HCT116 (cell line): ENCODE results near the gene RGS11. TPM values are rescaled to one million over a fixed set of nuclear protein-coding genes. Genes with fewer than 3 reads are reported as not detected.

Source experiments
- ATAC-seq: fragments of 200-7000 bp; cut with Tn5 transposase; 2 replicates; pipeline ENCODE4 v1.9.1; 2020; ENCODE audit warnings: mild to moderate bottlenecking, moderate library complexity
- BruUV-seq: library from RNA; stranded (reverse); fragments of 400-500 nt; replicated peaks from 2 replicates; lab custom pipeline; 2021; lab: Mats Ljungman, UMichigan
- CTCF ChIA-PET: fragments of 300-600 bp; sonication (Branson Sonifier 250); formaldehyde crosslinking; loops from one replicate; lab custom pipeline; 2021; ENCODE audit warnings: antibody characterized with exemption; lab: Charles Lee
- POLR2A ChIA-PET: fragments of 300-600, 350-600 bp; sonication (Branson Sonifier 250); formaldehyde crosslinking; loops from one replicate; lab custom pipeline; 2021; ENCODE audit warnings: antibody characterized with exemption; lab: Charles Lee
- RAD21 ChIA-PET, 2 experiments: fragments of 300-600 bp; sonication (Branson Sonifier 250); formaldehyde crosslinking; loops; one replicate each; lab custom pipeline; 2023; ENCODE audit warnings: low total read pairs in 2 of 2; ENCODE audit not compliant: uncharacterized antibody in 2 of 2, unreplicated experiment in 2 of 2, low non-redundant PET in 1 of 2; lab: Charles Lee
- DNase-seq: peaks from one replicate; pipeline ENCODE4 v3.0.0-alpha.2; 2010; ENCODE audit warnings: low read depth, low spot score
- H2AFZ ChIP-seq: fragments of 200-600 bp; shearing (Covaris generic), sonication (generic); 2 replicates; pipeline ENCODE4 v1.6.1; 2017; ENCODE audit warnings: low read depth, mixed run types, mixed read lengths, antibody characterized with exemption, low read length; ENCODE audit not compliant: poor library complexity, severe bottlenecking
- H3K27ac ChIP-seq: 2 replicates; pipeline ENCODE4 v1.5.1; 2012; ENCODE audit warnings: low read depth, low read length
- H3K27me3 ChIP-seq: fragments of 200-600 bp; sonication (generic); 2 replicates; pipeline ENCODE4 v1.6.1; 2016; ENCODE audit warnings: mixed run types, low read length, mixed read lengths; ENCODE audit not compliant: insufficient read depth
- H3K36me3 ChIP-seq, 2 experiments: fragments of 200-500 bp in 1 of 2; fragments of 200-600 bp in 1 of 2; sonication (Bioruptor generic) in 1 of 2; sonication (generic) in 1 of 2; 2 replicates each; pipeline versions ENCODE4 v1.5.1 to v1.6.1; 2014 to 2016; ENCODE audit warnings: low read length in 2 of 2, inconsistent platforms in 1 of 2, mixed read lengths in 1 of 2, mixed run types in 1 of 2; ENCODE audit not compliant: insufficient read depth in 2 of 2, control insufficient read depth in 1 of 2
- H3K4me1 ChIP-seq, 2 experiments: fragments of 200-600 bp in 1 of 2; sonication (generic) in 1 of 2; 2 replicates each; pipeline versions ENCODE4 v1.5.1 to v1.6.1; 2012 to 2017; ENCODE audit warnings: low read length in 2 of 2, inconsistent platforms in 1 of 2, mild to moderate bottlenecking in 1 of 2, mixed read lengths in 1 of 2, mixed run types in 1 of 2, moderate library complexity in 1 of 2; ENCODE audit not compliant: insufficient read depth in 2 of 2, control insufficient read depth in 1 of 2
- H3K4me2 ChIP-seq: fragments of 200-600 bp; sonication (generic); 2 replicates; pipeline ENCODE4 v1.6.1; 2017; ENCODE audit warnings: mixed run types, low read length, mixed read lengths
- H3K4me3 ChIP-seq, 2 experiments: fragments of 200-600 bp in 1 of 2; sonication (generic) in 1 of 2; replicated peaks in 1 of 2; 2 replicates each; pipeline ENCODE4 v1.5.1; 2011 to 2016; ENCODE audit warnings: low read length in 2 of 2, control low read depth in 1 of 2, low read depth in 1 of 2, mild to moderate bottlenecking in 1 of 2, mixed read lengths in 1 of 2, mixed run types in 1 of 2
- H3K79me2 ChIP-seq: fragments of 200-600 bp; sonication (generic); 2 replicates; pipeline ENCODE4 v1.6.1; 2017; ENCODE audit warnings: mild to moderate bottlenecking, mixed run types, low read length, moderate library complexity, mixed read lengths; ENCODE audit not compliant: insufficient read depth
- H3K9ac ChIP-seq: fragments of 200-600 bp; sonication (generic); 2 replicates; pipeline ENCODE4 v1.6.1; 2016; ENCODE audit warnings: low read length, mixed read lengths
- H3K9me2 ChIP-seq: fragments of 200-600 bp; sonication (generic), shearing (Covaris generic); 2 replicates; pipeline ENCODE4 v1.6.1; 2017; ENCODE audit warnings: mixed run types, mild to moderate bottlenecking, moderate library complexity; ENCODE audit not compliant: insufficient read depth
- H3K9me3 ChIP-seq, 2 experiments: fragments of 200-500 bp in 1 of 2; fragments of 200-600 bp in 1 of 2; sonication (Bioruptor generic) in 1 of 2; sonication (generic) in 1 of 2; 2 replicates each; pipeline ENCODE4 v1.6.1; 2014 to 2017; ENCODE audit warnings: low read length in 2 of 2, mixed read lengths in 2 of 2, inconsistent platforms in 1 of 2, low read depth in 1 of 2, mild to moderate bottlenecking in 1 of 2, mixed run types in 1 of 2, moderate library complexity in 1 of 2; ENCODE audit not compliant: control insufficient read depth in 1 of 2, insufficient read depth in 1 of 2
- H4K20me1 ChIP-seq: fragments of 200-600 bp; sonication (generic), shearing (Covaris generic); 2 replicates; pipeline ENCODE4 v1.6.1; 2017; ENCODE audit warnings: mixed run types, mild to moderate bottlenecking, moderate library complexity; ENCODE audit not compliant: insufficient read depth
- ATF3 ChIP-seq: IDR thresholded peaks from 2 replicates; pipeline ENCODE4 v1.6.1; 2012
- CBX3 ChIP-seq: IDR thresholded peaks from 2 replicates; pipeline ENCODE4 v1.6.1; 2012; ENCODE audit warnings: low read depth
- CEBPB ChIP-seq: IDR thresholded peaks from 2 replicates; pipeline ENCODE4 v1.6.1; 2012; ENCODE audit warnings: low read depth
- CTCF ChIP-seq, 3 experiments: fragments of 200-600 bp in 1 of 3; sonication (generic) in 1 of 3; IDR thresholded peaks in 2 of 3; conservative IDR thresholded peaks in 1 of 3; 2 replicates each; pipeline ENCODE4 v1.5.1; 2012 to 2017; ENCODE audit warnings: low read depth in 2 of 3, low read length in 2 of 3, antibody characterized with exemption in 1 of 3, borderline replicate concordance in 1 of 3, control low read depth in 1 of 3, mild to moderate bottlenecking in 1 of 3, mixed read lengths in 1 of 3, mixed run types in 1 of 3, moderate library complexity in 1 of 3; ENCODE audit not compliant: insufficient read depth in 1 of 3
- ELF1 ChIP-seq: IDR thresholded peaks from 2 replicates; pipeline ENCODE4 v1.6.1; 2012; ENCODE audit warnings: low read depth, borderline replicate concordance
- EZH2 ChIP-seq: fragments of 200-600 bp; sonication (generic); IDR thresholded peaks from 2 replicates; pipeline ENCODE4 v1.6.1; 2017; ENCODE audit warnings: antibody characterized with exemption, mixed run types
- EZH2phosphoT487 ChIP-seq: fragments of 200-600 bp; IDR thresholded peaks from 2 replicates; pipeline ENCODE4 v1.6.1; 2018; ENCODE audit warnings: antibody characterized with exemption, borderline replicate concordance
- FOSL1 ChIP-seq: IDR thresholded peaks from 2 replicates; pipeline ENCODE4 v1.6.1; 2012; ENCODE audit warnings: low read depth
- JUND ChIP-seq: IDR thresholded peaks from 2 replicates; pipeline ENCODE4 v1.6.1; 2012
- MAX ChIP-seq: IDR thresholded peaks from 2 replicates; pipeline ENCODE4 v1.6.1; 2012
- POLR2A ChIP-seq: IDR thresholded peaks from 2 replicates; pipeline ENCODE4 v1.7.0; 2011; ENCODE audit warnings: borderline replicate concordance; ENCODE audit not compliant: insufficient read depth, insufficient read length; ENCODE audit errors: extremely low read depth
- POLR2AphosphoS5 ChIP-seq: IDR thresholded peaks from 2 replicates; pipeline ENCODE4 v1.6.1; 2011; ENCODE audit warnings: mild to moderate bottlenecking, low read depth, low read length, moderate library complexity
- RAD21 ChIP-seq: IDR thresholded peaks from 2 replicates; pipeline ENCODE4 v1.6.1; 2012; ENCODE audit warnings: low read depth, mild to moderate bottlenecking
- REST ChIP-seq: IDR thresholded peaks from 2 replicates; pipeline ENCODE4 v1.6.1; 2012; ENCODE audit warnings: low read depth
- SIN3A ChIP-seq: IDR thresholded peaks from 2 replicates; pipeline ENCODE4 v1.6.1; 2012; ENCODE audit warnings: low read depth
- SP1 ChIP-seq: IDR thresholded peaks from 2 replicates; pipeline ENCODE4 v1.6.1; 2012; ENCODE audit warnings: low read depth
- SRF ChIP-seq: IDR thresholded peaks from 2 replicates; pipeline ENCODE4 v1.6.1; 2012; ENCODE audit warnings: low read depth
- YY1 ChIP-seq: IDR thresholded peaks from 2 replicates; pipeline ENCODE4 v1.6.1; 2011; ENCODE audit warnings: low read length, low read depth, moderate library complexity, mild to moderate bottlenecking; ENCODE audit not compliant: insufficient replicate concordance; ENCODE audit errors: extremely low read depth
- ZFX ChIP-seq: fragments of 450-650 bp; IDR thresholded peaks from 2 replicates; pipeline ENCODE4 v1.6.1; 2017
- ZNF274 ChIP-seq: fragments of 200-500 bp; sonication (Bioruptor generic); IDR thresholded peaks from 2 replicates; pipeline ENCODE4 v1.6.1; 2014; ENCODE audit warnings: mild to moderate bottlenecking, low read depth, low read length, inconsistent platforms
- intact Hi-C: fragments of 100-400 bp; cut with micrococcal nuclease; formaldehyde crosslinking; loops from 2 replicates; pipeline ENCODE4 v1.10.0; 2022
- total RNA-seq: library from RNA; stranded (reverse); gene quantifications from one replicate; pipeline ENCODE4 v1.2.1, GENCODE V29; 2021; ENCODE audit not compliant: unreplicated experiment

The RGS11 gene
- total RNA-seq, 1 experiment from 2014 or later = not detected

- ChIA-PET POLR2A (no interaction called here), CTCF (no interaction called here), RAD21 (no interaction called here)
- ATAC-seq = no peak
- H3K27me3 ChIP-seq = no peaks in the 10 kb centered on the region
- no peaks in the 10 kb centered on the region for H3K9me3 ChIP-seq
- no peaks in the 10 kb centered on the region; a peak in 1 of 4 replicates for H3K36me3 ChIP-seq
- H3K4me2 ChIP-seq = no peak overlapping the region
- no TSS peak for BruUV-seq
- H3K9me2 ChIP-seq = no peaks in the 10 kb centered on the region
- H3K4me1 ChIP-seq = no peaks in the 10 kb centered on the region
- no peaks in the 10 kb centered on the region for H4K20me1 ChIP-seq
- intact Hi-C loops = no loop called here
- no peaks in the 10 kb centered on the region for H3K79me2 ChIP-seq
- H3K27ac ChIP-seq = no peak overlapping the region
- no peak for TF ChIP-seq JUND
- no peak for TF ChIP-seq MAX
- no peak for TF ChIP-seq CEBPB
- no peak for TF ChIP-seq SP1
- no peak for TF ChIP-seq CBX3
- TF ChIP-seq ATF3 = no peak
- no peak for TF ChIP-seq POLR2A
- TF ChIP-seq SIN3A = no peak
- no peak for TF ChIP-seq ELF1
- no peak for TF ChIP-seq EZH2
- no peak for TF ChIP-seq YY1
- no peak for TF ChIP-seq POLR2AphosphoS5
- no peak for TF ChIP-seq FOSL1
- TF ChIP-seq RAD21 = no peak
- TF ChIP-seq ZNF274 = no peak
- no peak for TF ChIP-seq SRF
- TF ChIP-seq REST = no peak
- no peak for TF ChIP-seq EZH2phosphoT487
- no peak for TF ChIP-seq CTCF (IDR thresholded peaks at IDR 0.05 in 2 of 3, conservative IDR thresholded peaks at IDR 0.05 in 1 of 3; ENCODE audit: borderline replicate concordance in 1 of 3, insufficient read depth in 1 of 3, low read depth in 2 of 3, low read length in 2 of 3)
- no peak for TF ChIP-seq ZFX
- no peak overlapping the region for H2AFZ ChIP-seq
- H3K9ac ChIP-seq = no peak overlapping the region
- no peak for DNase-seq
- H3K4me3 ChIP-seq = no peak overlapping the region
Observed at GRCh38 chr16:301235-301634, 25.5 kb upstream of the RGS11 start.
